Astrocyte (in vitro differentiated cells and primary cell): Measurements from ENCODE around the gene RPS6KA2. TPM values are rescaled to one million over a fixed set of nuclear protein-coding genes. Genes with fewer than 3 reads are reported as not detected.

ENCODE experiments used
- DNase-seq: peaks from one replicate; pipeline ENCODE4 v3.0.0-alpha.2; 2010; ENCODE audit warnings: low read depth
- FAIRE-seq: peaks from 2 replicates; lab custom pipeline; 2011; peaks lifted over from hg19 to GRCh38; lab: Jason Lieb, UNC
- H2AFZ ChIP-seq: 2 replicates; pipeline ENCODE4 v1.6.0; 2012; ENCODE audit warnings: low read depth, low read length, inconsistent platforms
- H3K27ac ChIP-seq: 2 replicates; pipeline ENCODE4 v1.5.1; 2011; ENCODE audit warnings: low read depth, low read length, inconsistent platforms
- H3K27me3 ChIP-seq: 2 replicates; pipeline ENCODE4 v1.6.0; 2011; ENCODE audit warnings: low read length, inconsistent platforms; ENCODE audit not compliant: insufficient read depth
- H3K36me3 ChIP-seq: 2 replicates; pipeline ENCODE4 v1.5.1; 2011; ENCODE audit warnings: low read length, inconsistent platforms; ENCODE audit not compliant: insufficient read depth
- H3K4me1 ChIP-seq: 2 replicates; pipeline ENCODE4 v1.5.1; 2011; ENCODE audit warnings: low read length, inconsistent platforms; ENCODE audit not compliant: insufficient read depth
- H3K4me2 ChIP-seq: 2 replicates; pipeline ENCODE4 v1.6.0; 2012; ENCODE audit warnings: low read length, inconsistent platforms
- H3K4me3 ChIP-seq: 2 replicates; pipeline ENCODE4 v1.5.1; 2011; ENCODE audit warnings: low read depth, mild to moderate bottlenecking, low read length, inconsistent platforms; ENCODE audit not compliant: insufficient read depth
- H3K79me2 ChIP-seq: 2 replicates; pipeline ENCODE4 v1.6.0; 2012; ENCODE audit warnings: mild to moderate bottlenecking, low read length, inconsistent platforms; ENCODE audit not compliant: insufficient read depth
- H3K9ac ChIP-seq: 2 replicates; pipeline ENCODE4 v1.6.0; 2012; ENCODE audit warnings: mild to moderate bottlenecking, low read length, inconsistent platforms
- H3K9me3 ChIP-seq: 2 replicates; pipeline ENCODE4 v1.5.1; 2012; ENCODE audit warnings: low read depth, mild to moderate bottlenecking, low read length, inconsistent platforms; ENCODE audit not compliant: insufficient read depth
- H4K20me1 ChIP-seq: 2 replicates; pipeline ENCODE4 v1.6.0; 2012; ENCODE audit warnings: low read length, inconsistent platforms; ENCODE audit not compliant: insufficient read depth
- H3K27ac Mint-ChIP-seq: one replicate; pipeline ENCODE4 v1.8.0; 2021; ENCODE audit warnings: mild to moderate bottlenecking, mixed read lengths; ENCODE audit not compliant: unreplicated experiment
- H3K27me3 Mint-ChIP-seq: one replicate; pipeline ENCODE4 v1.8.0; 2021; ENCODE audit warnings: low read depth, mixed read lengths; ENCODE audit not compliant: unreplicated experiment
- H3K36me3 Mint-ChIP-seq: one replicate; pipeline ENCODE4 v1.8.0; 2021; ENCODE audit warnings: low read depth, mixed read lengths; ENCODE audit not compliant: unreplicated experiment
- H3K4me1 Mint-ChIP-seq: one replicate; pipeline ENCODE4 v1.8.0; 2021; ENCODE audit warnings: low read depth, mixed read lengths; ENCODE audit not compliant: unreplicated experiment
- H3K4me3 Mint-ChIP-seq: one replicate; pipeline ENCODE4 v1.8.0; 2021; ENCODE audit warnings: mild to moderate bottlenecking, moderate library complexity, mixed read lengths; ENCODE audit not compliant: unreplicated experiment
- H3K9me3 Mint-ChIP-seq: one replicate; pipeline ENCODE4 v1.8.0; 2021; ENCODE audit warnings: mild to moderate bottlenecking, mixed read lengths; ENCODE audit not compliant: unreplicated experiment
- CTCF ChIP-seq: IDR thresholded peaks from 2 replicates; pipeline ENCODE4 v1.5.1; 2011; ENCODE audit warnings: low read depth, mild to moderate bottlenecking, inconsistent platforms, low read length, moderate library complexity; ENCODE audit not compliant: insufficient read depth
- EZH2 ChIP-seq: IDR thresholded peaks from 2 replicates; pipeline ENCODE4 v1.6.1; 2012; ENCODE audit warnings: mild to moderate bottlenecking, low read length, inconsistent platforms; ENCODE audit not compliant: insufficient read depth
- total RNA-seq: library from RNA; stranded (reverse); gene quantifications from 2 replicates; pipeline ENCODE4 v1.2.1, GENCODE V29; 2021

Gene RPS6KA2
- total RNA-seq, 1 donor from 2014 or later, result 33.5 TPM

GRCh38 chr6:166656230-166657151 is 29.4 kb upstream of the RPS6KA2 start:
- Histone ChIP-seq H2AFZ (no peak overlapping the region), H3K9me3 (no peaks in the 10 kb centered on the region), H3K4me2 (no peak overlapping the region), H4K20me1 (no peaks in the 10 kb centered on the region), H3K36me3 (no peaks in the 10 kb centered on the region), H3K27me3 (peaks cover 19% of the 10 kb centered on the region), H3K4me3 (no peak overlapping the region), H3K9ac (no peak overlapping the region), H3K4me1 (no peaks in the 10 kb centered on the region), H3K27ac (no peak overlapping the region), H3K79me2 (no peaks in the 10 kb centered on the region)
- H3K4me3 Mint-ChIP-seq, result peak overlapping the region; percentile 36
- no peaks in the 10 kb centered on the region for H3K9me3 Mint-ChIP-seq
- H3K36me3 Mint-ChIP-seq, result no peaks in the 10 kb centered on the region
- H3K27me3 Mint-ChIP-seq, result peaks cover 34% of the 10 kb centered on the region
- no peak for TF ChIP-seq CTCF
- FAIRE-seq, result no peak
- no peak overlapping the region for H3K27ac Mint-ChIP-seq
- H3K4me1 Mint-ChIP-seq, result no peaks in the 10 kb centered on the region
- no peak for DNase-seq

- Histone ChIP-seq H3K4me3 (no peak overlapping the region), H3K4me1 (no peaks in the 10 kb centered on the region), H3K9ac (no peak overlapping the region), H3K4me2 (no peak overlapping the region), H4K20me1 (no peaks in the 10 kb centered on the region), H3K36me3 (no peaks in the 10 kb centered on the region), H3K9me3 (no peaks in the 10 kb centered on the region), H3K27me3 (peaks cover 19% of the 10 kb centered on the region), H3K79me2 (no peaks in the 10 kb centered on the region), H2AFZ (no peak overlapping the region), H3K27ac (no peak overlapping the region)
- FAIRE-seq (no peak), DNase-seq (no peak)
- Mint-ChIP-seq H3K4me1 (no peaks in the 10 kb centered on the region), H3K9me3 (no peaks in the 10 kb centered on the region), H3K27ac (no peak overlapping the region), H3K4me3 (no peak overlapping the region), H3K27me3 (peaks cover 34% of the 10 kb centered on the region), H3K36me3 (no peaks in the 10 kb centered on the region)
- TF ChIP-seq EZH2, result no peak
- TF ChIP-seq CTCF, result no peak
These were observed 28.7 kb upstream of the RPS6KA2 start for GRCh38 chr6:166655713-166656229.

GRCh38 chr6:166655251-166655650 is 28.2 kb upstream of the RPS6KA2 start:
- H4K20me1 ChIP-seq, result no peaks in the 10 kb centered on the region
- H3K4me2 ChIP-seq, result no peak overlapping the region
- no peak for TF ChIP-seq EZH2
- no peak for TF ChIP-seq CTCF
- DNase-seq (no peak), FAIRE-seq (no peak)
- no peak overlapping the region for H3K27ac Mint-ChIP-seq
- no peaks in the 10 kb centered on the region for H3K9me3 ChIP-seq
- H3K4me1 ChIP-seq, result no peaks in the 10 kb centered on the region
- H3K27me3 ChIP-seq, result peaks cover 19% of the 10 kb centered on the region
- no peaks in the 10 kb centered on the region for H3K9me3 Mint-ChIP-seq
- no peaks in the 10 kb centered on the region for H3K4me1 Mint-ChIP-seq
- no peaks in the 10 kb centered on the region for H3K36me3 Mint-ChIP-seq
- H3K36me3 ChIP-seq, result no peaks in the 10 kb centered on the region
- no peak overlapping the region for H3K27ac ChIP-seq
- H3K4me3 ChIP-seq, result no peak overlapping the region
- H3K4me3 Mint-ChIP-seq, result no peak overlapping the region
- H3K27me3 Mint-ChIP-seq, result peaks cover 33% of the 10 kb centered on the region
- no peak overlapping the region for H3K9ac ChIP-seq
- H2AFZ ChIP-seq, result no peak overlapping the region
- H3K79me2 ChIP-seq, result no peaks in the 10 kb centered on the region
